HG03571 (cell line): ENCODE measurements around the gene PRSS56.

ENCODE experiments used
- ATAC-seq: cut with Tn5 transposase; IDR thresholded peaks from one replicate; pipeline ENCODE4 v1.9.1; 2021; ENCODE audit not compliant: unreplicated experiment

The PRSS56 gene

DNA sequence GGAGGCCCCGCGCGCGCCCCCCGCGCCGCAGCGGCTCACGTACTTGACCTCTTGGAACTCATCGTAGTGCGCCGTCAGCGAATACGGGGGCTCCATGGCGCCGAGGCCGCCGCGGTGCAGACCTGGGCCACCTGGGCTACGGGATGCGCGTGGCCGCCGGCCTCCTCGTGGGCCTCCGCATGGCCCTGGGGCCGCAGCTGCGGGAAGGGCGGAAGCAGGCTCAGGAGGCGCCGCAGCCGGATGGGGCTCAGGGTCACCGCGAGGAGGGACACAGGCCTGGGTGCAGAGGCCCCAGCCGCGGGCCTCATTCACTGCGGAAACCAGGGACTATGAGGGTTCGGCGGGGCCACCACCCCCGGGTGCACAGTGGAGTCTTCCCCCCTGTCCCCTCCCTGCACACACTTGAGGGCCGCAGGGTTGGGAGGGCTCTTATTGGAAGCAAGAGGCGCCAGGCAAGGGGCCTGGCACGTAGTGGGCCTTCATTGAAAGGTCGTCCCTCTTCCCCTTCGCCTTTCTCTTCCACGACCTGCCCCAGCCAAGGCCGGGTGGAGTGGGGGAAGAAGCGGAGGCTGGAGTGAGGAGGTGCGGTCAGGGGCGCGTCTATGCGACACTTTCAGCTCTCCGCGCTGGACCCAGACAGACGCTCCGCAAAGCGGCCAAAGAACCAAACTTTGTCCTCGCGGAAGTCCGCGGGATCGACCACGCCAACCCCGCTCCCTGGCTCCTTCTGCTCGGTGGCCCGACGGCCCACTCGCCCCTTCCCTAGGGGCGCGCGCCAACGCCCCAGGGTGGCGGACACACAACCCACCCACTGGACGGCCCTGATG lies 33.4 kb upstream of the PRSS56 start:
- no peak for ATAC-seq

DNA sequence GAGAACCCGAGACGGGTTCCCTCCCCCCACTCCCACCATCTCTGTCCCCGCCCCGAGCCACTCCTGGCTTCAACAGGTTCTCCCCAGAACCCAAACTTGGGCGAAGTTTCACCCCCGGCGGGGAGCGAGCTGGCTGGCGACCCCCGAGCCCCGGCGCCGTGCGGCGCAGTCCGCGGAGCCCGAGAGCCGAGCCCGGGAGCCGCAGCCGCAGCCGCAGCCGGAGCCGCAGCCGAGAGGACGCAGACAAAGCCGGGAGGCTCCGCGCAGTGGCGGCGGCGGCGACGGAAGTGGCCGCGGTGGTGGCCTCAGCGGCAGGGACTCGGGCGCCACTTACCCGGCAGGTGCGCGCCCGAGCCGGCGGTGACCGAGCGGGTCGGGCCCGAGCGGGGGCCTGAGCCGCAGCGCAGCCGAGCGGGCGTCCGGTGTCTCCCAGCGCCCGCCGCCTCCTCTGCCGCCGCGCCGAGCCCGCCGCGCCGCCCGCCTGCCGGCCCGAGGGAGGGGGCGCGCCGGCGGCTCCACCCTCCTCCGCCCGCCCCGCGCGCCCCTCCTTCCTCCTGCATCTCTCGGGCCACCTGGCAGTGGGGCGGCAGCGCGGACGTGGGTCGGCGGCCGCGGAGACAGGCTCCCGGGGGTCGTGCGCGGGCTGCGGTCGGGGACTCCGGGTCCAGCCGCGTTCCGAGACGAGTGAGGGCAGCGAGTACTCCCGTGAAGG lies 32.6 kb upstream of the PRSS56 start, which contains the start of gene ECEL1:
ECEL1 (minus strand) TSS at position 450 of the 712 bp plus-strand sequence. CDS start 1,181 bp downstream, outside the sequence.
- no peak for ATAC-seq

DNA sequence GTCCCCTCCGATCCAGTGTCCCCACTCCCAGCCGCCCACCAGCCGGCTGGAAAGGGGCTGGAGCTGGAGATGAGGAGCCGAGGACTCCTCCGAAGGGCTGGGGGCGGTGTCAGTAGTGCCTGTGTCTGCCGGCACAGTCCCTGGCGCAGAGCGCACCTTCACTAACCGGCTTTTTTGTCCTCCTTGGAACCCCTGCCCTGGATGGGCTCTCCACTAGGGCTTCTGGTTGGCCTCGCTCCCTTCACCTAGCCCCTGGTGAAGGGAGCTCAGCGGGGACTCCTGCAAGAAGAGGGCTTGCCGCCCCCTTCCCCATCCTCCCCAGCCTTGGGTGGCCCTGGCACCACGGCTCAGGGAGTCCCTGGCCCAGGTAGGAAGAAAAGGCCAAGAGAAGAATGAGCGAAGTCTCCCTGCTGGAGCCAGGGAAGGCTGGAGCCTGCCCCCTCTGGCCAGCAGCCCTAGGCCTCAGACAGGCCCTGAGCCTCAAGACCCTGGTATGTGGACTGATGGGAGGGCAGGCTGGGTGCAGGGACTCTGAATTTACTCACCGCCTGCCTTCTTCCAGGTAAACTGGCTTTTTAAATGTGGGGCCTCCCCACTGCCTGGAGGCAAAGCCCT lies 32.0 kb upstream of the PRSS56 start:
- no peak for ATAC-seq

DNA sequence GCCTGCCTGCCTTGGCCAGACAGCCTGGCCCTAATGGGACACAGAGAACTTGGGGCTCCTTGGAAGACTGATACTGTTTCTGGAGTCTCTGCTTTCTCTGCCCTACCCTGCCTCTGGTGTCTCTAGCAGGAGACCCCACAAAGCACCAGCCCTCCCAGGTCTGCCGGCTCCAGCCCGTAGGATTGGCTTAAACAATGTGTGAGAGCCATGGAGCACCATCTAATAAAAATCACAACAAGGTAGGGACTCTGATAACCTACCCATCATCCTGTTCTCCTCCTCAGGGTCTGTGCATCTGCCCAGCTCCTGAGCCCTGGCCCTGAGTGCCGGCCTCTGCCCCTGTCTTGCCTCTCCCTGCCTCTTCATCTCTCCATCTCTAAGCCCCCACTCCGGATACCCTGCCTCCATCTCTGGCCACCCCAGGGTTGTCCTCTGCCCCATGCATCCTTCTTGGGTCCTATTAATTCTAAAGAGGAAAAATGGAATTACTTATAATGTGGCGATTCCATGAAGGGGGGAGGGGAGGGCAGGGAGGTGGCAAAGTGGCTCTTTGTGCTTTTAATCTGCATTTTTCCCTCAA lies 31.4 kb upstream of the PRSS56 start:
- ATAC-seq: no peak

DNA sequence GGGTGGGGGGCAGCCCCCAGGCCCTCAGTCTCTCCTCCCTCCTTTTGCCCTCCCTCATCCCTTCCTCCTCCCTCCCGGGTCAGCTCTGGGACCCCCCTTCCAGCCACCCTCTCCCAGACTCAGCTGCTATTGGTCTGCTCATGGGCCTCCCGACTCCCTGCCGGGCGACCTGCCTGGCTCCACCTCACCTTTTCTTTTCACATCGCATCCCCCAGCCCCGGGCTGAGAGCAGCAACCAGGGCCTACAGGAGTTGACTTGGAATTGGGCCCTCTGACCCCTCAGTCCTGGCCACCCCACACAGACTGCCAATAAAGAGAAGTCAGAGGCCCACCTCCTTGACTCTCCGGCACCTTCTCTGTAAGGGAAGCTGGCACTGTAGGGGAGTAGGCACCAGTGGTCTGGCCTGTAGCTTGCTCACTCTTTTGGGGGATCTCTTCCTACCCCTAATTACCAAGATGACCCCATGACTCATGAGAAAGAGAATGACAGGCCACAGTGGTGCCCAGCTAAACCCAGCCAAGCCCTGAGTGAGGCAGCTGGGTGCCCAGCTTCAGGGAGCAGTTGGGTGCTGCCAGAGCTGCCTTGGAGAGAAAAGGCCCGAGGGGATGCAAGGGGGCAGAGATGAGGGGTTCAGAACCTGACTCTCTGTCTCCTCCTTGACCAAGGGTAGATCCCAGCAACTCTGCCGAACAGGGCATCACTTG lies 30.5 kb upstream of the PRSS56 start:
- no peak for ATAC-seq

DNA sequence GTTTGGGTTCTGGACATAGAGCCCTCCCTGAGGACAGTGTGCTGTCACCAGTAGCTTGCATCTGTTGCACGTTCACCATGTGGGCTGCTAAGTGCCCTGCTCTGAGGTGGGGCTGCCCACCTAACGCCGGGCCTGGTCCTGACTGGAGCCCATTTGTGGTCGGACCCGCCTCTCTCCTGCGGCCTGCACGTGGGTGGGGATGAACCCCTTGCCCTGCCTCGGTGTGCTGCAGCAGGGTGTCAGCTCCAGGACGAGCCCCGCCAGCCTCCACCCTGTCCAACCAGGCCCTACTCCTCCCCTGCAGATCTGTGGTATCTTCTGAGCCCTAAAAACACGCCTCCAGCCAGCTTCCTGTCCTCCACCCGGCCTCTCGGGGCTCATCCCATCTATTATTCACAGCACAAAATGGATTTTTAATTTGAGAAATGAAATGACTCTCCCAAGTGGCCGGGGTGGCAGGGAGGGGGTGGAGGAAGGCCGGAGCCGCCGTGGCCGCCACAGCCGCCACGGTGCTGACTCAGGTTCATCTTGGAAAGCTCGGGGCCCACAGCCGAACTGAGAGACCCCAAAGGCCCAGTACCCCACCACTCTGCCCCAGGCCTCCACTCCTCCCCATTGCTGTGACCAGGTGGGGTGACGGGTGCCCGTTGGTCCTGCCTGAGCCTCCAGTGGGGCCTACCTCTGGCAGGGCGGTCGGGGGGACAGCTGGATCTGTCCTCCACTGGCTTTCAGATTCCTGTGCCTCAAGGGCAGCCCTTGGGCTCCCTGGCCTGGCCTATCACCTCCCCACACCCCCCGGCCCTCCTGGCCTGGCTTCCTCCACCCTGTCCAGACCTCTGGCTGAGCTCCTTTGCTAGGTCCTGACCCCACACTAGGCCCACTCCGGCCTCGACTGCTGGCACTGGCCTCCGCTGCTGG lies 29.7 kb upstream of the PRSS56 start:
- ATAC-seq: no peak

DNA sequence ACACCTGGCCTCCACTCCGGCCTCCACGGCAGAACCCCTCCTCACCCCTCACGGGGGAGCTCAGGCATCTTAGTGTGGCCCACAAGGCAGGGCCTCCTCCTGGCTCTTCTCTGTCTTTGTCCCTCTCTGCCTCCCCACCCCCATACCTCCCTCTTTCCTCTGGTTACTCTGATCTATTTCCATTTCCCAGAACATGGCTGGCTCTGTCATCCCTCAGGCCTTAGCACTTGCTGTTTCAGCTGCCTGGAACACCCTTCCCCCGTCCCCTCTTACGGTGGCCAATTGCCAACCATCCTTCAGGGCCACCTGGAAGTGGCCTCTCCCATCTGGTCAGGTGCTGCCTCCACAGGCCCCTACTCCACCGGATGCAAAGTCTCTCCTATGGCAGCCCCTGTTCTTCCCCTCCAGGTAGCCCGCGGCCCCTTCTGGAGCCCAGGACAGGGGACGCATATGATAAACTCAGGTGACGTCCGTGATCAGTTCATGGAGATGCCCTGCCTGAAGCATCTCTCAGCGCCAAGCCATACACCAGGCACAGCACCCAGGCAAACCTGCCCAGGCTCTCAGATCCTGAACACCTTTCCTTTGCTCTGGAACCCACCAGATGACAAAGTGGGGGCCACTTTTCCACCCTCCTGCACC lies 28.9 kb upstream of the PRSS56 start:
- ATAC-seq: no peak

DNA sequence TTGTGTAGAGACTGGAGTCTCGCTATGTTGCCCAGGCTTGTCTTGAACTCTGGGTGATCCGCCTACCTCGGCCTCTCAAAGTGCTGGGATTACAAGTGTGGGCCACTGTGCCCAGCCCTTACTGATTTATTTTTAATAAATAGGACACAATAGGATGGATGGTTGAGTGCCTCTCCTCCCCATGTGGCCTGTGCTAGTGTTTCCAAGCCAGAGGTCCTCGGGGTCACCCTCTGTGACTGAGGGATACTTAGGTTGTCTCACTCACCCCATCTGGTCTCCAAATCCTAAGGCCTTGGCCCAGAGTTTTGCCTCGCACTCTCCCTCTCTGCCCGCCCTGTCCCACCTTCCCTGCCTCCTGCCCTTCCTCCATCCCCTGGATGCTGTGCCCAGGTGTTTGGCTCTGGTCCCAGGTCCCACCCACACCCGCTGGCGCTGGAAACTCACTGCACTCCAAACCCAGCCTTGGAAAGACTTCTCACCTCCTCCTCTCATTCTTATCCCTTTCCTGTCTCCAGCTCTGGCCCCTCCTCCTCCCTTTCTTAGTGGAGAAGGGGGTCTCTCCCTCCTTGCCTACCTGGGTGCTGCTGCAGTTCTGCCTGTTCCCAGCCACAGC lies 27.8 kb upstream of the PRSS56 start:
- ATAC-seq: no peak

DNA sequence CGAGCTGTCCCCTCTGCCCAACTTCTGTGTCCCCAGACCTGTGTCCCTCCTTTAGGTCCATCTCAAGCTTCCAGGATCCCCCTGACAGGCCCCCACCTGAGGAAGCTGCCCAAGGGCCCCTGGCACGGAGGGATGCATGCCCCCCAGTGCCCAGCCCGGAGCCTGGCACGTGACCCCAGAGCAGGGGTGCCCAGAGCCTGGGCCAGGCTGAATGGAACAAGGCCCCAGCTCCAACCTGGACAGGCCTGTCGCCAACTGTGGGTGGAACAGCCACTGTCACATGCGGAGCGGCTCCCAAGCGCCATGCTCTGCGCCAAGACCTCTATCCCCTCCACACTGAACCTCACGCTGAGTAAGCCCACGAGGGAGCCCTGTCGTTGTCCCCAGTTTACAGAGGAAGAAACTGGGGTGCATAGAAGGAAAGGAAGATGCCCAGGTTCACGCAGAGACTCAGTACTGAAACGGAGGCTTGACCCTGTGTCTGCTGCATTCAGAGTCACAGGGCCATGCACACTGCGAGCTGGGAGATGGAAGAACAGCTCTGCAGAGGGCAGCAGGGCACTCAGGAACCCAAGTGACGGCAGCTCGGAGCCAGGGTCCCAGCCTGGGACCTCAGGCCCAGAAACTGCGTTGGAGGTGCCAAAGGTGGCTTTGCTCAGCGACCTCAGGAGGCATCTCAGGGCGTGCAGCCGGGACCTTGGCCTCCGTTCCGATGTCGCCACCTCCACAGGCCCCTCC lies 27.1 kb upstream of the PRSS56 start:
- ATAC-seq: no peak

DNA sequence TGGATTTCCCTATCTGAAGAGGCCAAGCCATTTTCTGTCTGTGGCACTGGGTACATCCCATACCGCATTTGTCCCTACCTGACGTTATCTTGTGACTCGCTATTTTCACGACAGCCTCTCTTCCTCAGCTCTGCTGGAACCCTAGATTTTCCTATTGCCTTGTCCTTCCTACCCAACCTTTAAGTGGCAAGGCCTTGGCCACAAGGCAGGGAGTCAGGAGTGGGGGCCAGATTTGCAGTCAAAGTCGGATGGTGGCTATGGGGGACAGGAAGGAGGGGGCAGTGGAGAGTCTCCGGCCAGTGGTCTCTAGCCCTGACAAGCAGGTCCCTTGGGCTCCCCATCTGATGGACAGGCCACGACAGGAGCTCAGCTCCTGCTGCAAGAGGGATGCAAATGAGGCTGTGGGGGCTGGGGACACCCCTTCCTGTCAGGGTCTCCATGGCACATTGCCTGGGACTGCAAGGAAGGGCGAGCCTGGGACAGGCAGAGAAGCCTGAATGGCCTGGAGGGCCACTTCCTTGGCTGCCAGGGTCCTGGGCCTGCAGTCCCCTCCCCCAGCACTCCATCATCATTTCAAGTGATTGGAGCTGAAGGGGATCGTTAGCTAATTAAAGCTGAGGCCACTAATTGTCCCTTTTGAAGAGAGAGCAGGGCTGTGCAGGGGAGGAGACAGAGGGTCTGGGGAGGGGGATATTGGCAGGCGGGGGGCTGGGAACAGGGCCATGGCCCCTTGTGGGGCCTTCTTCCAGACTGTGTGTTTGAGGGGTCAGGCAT lies 26.3 kb upstream of the PRSS56 start:
- ATAC-seq: no peak

DNA sequence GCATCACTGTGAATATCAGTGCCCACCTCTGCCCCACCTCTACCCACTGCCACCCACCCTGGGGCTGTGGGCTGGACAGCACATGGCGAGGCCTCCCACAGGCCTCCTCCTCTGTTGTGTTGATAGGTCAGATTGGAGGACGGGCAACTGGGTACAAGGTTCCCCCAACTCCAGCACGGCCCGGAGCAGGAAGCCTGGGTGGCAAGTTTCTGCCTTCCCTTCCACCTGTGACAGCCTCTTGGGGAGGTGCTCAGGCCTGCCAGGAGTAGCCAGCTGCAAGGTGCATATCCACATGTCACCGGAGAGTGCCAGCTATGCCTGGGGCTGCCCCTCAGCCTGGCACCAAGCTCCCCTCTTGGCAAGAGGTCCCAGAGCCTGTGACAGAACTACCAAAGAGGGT lies 25.6 kb upstream of the PRSS56 start:
- ATAC-seq: no peak

DNA sequence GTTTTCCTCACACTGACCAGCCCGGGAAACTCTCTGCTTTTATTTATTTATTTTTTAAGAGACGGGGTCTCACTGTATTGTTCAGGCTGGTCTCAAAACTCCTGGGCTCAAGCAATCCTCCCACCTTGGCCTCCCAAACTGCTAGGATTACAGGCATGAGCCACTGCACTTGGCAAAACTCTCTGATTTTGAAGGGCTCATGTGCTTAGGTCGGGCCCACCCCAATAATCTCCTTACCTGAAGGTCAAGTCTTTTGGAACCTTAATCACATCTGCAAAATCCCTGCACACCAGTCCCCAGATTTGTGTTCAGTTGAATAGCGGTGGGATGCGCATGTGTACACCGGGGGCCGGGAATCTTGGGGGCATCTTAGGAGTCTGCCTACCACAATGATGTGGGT lies 24.9 kb upstream of the PRSS56 start:
- no peak for ATAC-seq

DNA sequence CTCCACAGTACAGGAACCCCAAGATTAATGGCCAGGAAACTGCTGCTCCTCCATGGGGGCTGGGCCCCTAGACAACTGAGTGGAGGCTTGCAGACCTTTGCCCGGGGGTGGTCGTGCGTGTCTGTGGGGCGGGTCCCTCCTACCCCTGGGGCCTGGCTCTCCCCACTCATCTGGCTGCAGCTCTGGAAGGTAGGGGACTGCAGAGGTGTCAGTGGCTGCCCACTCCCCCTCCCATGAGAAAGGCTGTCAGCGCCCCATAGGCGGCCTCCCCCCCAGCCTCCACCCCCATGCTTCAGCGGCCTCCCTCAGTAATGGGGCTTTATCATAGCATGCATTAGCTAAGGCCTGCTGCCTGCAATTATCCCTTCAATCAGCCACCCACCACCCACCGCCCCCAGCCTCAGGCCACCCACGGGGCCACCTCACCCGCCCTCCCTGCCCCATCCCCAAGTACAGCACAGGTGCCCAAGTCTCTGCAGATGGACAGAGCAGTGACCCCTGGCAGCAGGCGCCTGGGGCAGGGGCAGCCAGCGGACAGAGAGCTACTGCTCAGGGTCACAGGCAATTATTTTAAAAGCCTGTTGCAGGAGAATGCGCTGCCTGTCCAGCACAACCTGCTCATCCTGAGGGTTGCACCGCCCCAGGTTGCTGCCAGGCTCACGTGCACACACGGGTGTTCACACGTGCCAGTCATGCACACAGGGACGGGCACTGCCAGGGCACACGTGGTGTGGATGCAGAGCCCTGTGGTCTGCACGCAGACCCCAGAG lies 23.5 kb upstream of the PRSS56 start:
- no peak for ATAC-seq

DNA sequence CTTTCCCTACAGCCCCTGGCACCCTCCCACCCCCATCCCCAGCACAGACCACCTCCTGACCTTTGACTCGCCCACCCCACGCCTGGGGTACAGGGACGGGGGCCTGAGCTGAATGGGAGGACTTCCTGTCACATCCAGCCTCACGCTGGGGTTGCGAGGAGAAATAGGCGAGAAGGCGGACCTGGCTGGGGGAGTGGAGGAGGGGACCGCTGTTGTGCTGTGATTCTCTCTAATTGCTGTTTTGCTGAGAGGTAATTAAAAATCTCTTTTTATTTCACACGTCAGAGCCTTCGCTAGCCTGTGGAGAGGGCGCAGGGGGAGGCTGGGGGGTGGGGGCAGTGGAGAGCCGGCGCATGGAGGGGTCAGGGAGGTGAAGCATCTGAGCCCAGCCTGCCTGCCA lies 22.8 kb upstream of the PRSS56 start:
- no peak for ATAC-seq

DNA sequence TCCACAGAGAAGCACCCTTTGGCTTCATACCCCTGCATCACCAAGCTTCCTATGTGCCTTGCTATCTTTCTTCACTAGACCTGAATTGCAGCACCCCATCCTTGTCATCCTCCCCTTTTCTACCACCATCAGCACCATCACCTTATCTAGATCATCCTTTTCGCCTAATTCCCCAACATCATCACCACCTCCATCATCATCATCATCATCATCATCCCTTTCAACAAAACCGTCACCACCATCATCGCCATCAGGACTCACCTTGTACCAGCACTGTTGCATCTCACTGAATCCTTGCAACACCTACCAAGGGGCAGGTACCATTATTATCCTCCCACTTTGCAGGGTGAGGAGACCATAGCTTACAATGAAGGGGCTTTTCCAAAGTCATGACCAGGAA lies 21.7 kb upstream of the PRSS56 start:
- no peak for ATAC-seq

DNA sequence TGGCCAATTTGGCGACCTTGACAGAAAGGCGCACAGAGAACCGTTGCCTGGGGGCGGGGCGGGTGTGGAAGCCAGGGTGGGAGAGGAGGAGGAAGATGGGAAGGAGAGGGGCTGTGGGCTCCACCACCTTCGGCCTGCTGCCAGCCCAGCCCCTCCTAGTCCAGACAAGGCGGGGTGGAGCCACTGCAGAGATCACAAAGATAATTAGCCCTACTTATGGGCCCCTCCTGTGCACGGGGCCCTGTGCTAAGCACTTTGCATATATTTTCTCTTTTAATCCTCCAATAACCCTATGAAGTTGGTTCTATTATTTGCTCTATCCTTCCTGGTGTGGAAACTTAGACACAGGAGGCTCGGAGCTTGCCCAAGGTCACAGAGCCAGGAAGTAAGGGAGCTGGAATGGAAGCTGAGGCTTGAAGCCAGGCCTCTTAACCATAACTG lies 18.8 kb upstream of the PRSS56 start:
- no peak for ATAC-seq
